Activated B cell treated with CpG ODN at 0.5 μM for 24 hours (primary cell): Measurements from ENCODE around the gene PCDH1. TPM values are rescaled to one million over a fixed set of nuclear protein-coding genes. Genes with fewer than 3 reads are reported as not detected.

Experiments used
- ATAC-seq: fragments of 200-7000 bp; cut with Tn5 transposase; one replicate; pipeline ENCODE4 v1.10.0; 2021; ENCODE audit warnings: low read depth, mild to moderate bottlenecking, moderate library complexity
- CTCF ChIA-PET: fragments of 350-600 bp; sonication (Branson Sonifier 250); formaldehyde crosslinking; loops from one replicate; lab custom pipeline; 2021; ENCODE audit warnings: antibody characterized with exemption; lab: Charles Lee
- POLR2A ChIA-PET: fragments of 350-600 bp; sonication (Branson Sonifier 250); formaldehyde crosslinking; loops from one replicate; lab custom pipeline; 2021; ENCODE audit warnings: antibody characterized with exemption; lab: Charles Lee
- DNase-seq: peaks from one replicate; pipeline ENCODE4 v3.0.0; 2022
- H3K27ac Mint-ChIP-seq: one replicate; pipeline ENCODE4 v1.8.0; 2020; ENCODE audit warnings: mixed read lengths
- H3K27me3 Mint-ChIP-seq: one replicate; pipeline ENCODE4 v1.8.0; 2021; ENCODE audit warnings: mixed read lengths
- H3K36me3 Mint-ChIP-seq: one replicate; pipeline ENCODE4 v1.8.0; 2021; ENCODE audit warnings: low read depth, mixed read lengths
- H3K4me1 Mint-ChIP-seq: one replicate; pipeline ENCODE4 v1.8.0; 2021; ENCODE audit warnings: mixed read lengths
- H3K4me3 Mint-ChIP-seq: one replicate; pipeline ENCODE4 v1.8.0; 2020; ENCODE audit warnings: mild to moderate bottlenecking, mixed read lengths
- H3K9me3 Mint-ChIP-seq: one replicate; pipeline ENCODE4 v1.8.0; 2020; ENCODE audit warnings: mixed read lengths
- intact Hi-C: fragments of 100-400 bp; cut with micrococcal nuclease; formaldehyde crosslinking; loops from one replicate; pipeline ENCODE4 v1.15.1; 2024
- total RNA-seq: library from RNA; stranded (reverse); gene quantifications from 2 replicates; pipeline ENCODE4 v1.2.3, GENCODE V29; 2022
- TF ChIP-seq, protein P1 (sequence below): fragments of 200-600 bp; IDR thresholded peaks from one replicate; pipeline ENCODE4 v1.8.0; 2022; ENCODE audit warnings: antibody characterized with exemption, mild to moderate bottlenecking

PCDH1 gene
- total RNA-seq, 1 donor from 2014 or later: not detected

DNA sequence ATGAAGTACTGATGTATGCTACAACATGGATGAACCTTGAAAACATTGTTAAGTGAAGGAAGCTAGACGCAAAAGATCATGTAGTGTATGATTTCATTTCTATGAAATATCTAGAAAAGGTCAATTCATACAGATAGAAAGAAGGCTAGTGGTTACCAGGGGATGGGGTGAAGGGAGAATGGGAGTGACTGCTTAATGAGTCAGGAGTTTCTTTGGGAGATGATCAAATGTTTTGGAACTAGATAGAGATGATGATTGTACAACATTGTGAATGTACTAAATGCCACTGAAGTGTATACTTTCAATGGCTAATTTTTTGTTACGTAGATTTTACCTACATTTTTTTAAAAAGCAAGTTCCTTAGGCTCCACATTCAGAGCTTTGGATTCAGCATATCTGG lies 30.6 kb upstream of the PCDH1 start:
- Mint-ChIP-seq H3K27ac (no peak overlapping the region), H3K9me3 (peaks cover 4% of the 10 kb centered on the region), H3K4me3 (no peak overlapping the region), H3K36me3 (no peaks in the 10 kb centered on the region), H3K4me1 (peaks cover 9% of the 10 kb centered on the region), H3K27me3 (peaks cover 11% of the 10 kb centered on the region)
- ATAC-seq (no peak), DNase-seq (no peak)
- TF ChIP-seq, protein P1, sequence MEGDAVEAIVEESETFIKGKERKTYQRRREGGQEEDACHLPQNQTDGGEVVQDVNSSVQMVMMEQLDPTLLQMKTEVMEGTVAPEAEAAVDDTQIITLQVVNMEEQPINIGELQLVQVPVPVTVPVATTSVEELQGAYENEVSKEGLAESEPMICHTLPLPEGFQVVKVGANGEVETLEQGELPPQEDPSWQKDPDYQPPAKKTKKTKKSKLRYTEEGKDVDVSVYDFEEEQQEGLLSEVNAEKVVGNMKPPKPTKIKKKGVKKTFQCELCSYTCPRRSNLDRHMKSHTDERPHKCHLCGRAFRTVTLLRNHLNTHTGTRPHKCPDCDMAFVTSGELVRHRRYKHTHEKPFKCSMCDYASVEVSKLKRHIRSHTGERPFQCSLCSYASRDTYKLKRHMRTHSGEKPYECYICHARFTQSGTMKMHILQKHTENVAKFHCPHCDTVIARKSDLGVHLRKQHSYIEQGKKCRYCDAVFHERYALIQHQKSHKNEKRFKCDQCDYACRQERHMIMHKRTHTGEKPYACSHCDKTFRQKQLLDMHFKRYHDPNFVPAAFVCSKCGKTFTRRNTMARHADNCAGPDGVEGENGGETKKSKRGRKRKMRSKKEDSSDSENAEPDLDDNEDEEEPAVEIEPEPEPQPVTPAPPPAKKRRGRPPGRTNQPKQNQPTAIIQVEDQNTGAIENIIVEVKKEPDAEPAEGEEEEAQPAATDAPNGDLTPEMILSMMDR: no peak
- intact Hi-C loops: no loop called here
- ChIA-PET POLR2A (no interaction called here), CTCF (no interaction called here)

DNA sequence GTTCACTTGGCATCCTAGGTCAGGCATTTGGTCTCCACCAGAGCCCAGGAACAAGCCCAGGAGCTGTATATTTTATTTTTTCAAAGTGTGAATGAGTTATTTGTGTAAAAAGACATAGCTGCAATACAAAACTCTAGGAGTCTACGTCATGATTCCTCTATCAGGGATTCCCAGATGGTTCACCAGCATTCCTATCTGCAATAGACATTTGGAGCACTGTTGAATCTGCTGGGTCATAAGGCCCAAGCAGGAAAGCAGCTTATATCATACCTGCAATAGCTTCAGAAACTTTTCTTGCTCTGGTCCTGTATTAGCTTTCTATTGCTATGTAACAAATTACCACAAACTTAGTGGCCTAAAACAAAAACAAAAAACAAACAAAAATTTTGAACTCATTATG lies 28.8 kb upstream of the PCDH1 start:
- DNase-seq: no peak
- intact Hi-C loops: no loop called here
- peaks cover 10% of the 10 kb centered on the region for H3K27me3 Mint-ChIP-seq
- H3K27ac Mint-ChIP-seq: no peak overlapping the region
- no peaks in the 10 kb centered on the region for H3K36me3 Mint-ChIP-seq
- no peaks in the 10 kb centered on the region for H3K4me1 Mint-ChIP-seq
- ChIA-PET CTCF (no interaction called here), POLR2A (no interaction called here)
- no peak overlapping the region for H3K4me3 Mint-ChIP-seq
- TF ChIP-seq, protein P1: no peak
- H3K9me3 Mint-ChIP-seq: peaks cover 4% of the 10 kb centered on the region
- no peak for ATAC-seq

DNA sequence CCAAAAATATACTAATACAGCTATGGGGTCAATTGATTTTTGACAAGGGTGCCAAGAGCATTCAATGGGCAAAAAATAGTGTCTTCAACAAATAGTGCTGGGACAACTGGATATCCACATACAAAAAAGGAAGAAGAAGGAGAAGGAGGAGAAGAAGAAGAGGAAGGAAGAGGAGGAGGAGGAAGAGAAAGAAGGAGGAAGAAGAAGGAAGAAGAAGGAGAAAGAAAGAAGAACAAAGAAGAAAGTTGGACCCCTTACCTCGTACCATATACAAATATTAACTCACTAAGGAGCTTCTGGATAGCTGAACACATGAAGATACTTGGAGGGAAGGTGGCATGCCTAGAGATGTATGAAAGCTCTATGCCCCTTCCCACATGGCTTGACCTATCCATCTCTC lies 28.3 kb upstream of the PCDH1 start:
- Mint-ChIP-seq H3K4me3 (no peak overlapping the region), H3K27ac (no peak overlapping the region), H3K4me1 (no peaks in the 10 kb centered on the region), H3K9me3 (peaks cover 4% of the 10 kb centered on the region), H3K36me3 (no peaks in the 10 kb centered on the region), H3K27me3 (peaks cover 13% of the 10 kb centered on the region)
- intact Hi-C loops: no loop called here
- TF ChIP-seq, protein P1: no peak
- ChIA-PET CTCF (no interaction called here), POLR2A (no interaction called here)
- ATAC-seq (no peak), DNase-seq (no peak)

DNA sequence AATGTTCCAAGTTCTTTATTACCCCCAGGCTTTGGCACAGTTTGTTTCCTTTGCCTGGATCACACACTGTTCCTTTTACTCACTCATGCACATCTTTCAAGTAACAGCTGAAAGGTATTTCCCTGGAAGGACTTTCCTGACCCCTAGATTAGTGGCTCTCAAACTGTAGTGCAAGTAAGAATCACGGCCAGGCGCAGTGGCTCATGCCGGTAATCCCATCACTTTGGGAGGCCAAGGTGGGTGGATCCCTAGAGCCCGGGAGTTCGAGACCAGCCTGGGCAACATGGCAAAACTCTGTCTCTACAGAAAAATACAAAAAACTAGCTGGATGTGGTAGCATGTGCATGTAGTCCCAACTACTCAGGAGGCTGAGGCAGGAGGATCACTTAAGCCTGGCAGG lies 26.3 kb upstream of the PCDH1 start:
- H3K9me3 Mint-ChIP-seq: peaks cover 4% of the 10 kb centered on the region
- DNase-seq: no peak
- TF ChIP-seq, protein P1: no peak
- POLR2A ChIA-PET: no interaction called here
- H3K27ac Mint-ChIP-seq: no peak overlapping the region
- CTCF ChIA-PET: interaction anchor here (1.5 kb wide), 1 partner anchor 26 kb away, joined by 5 read pairs; no protein-coding TSS in a partner anchor
- no peak overlapping the region for H3K4me3 Mint-ChIP-seq
- intact Hi-C loops: no loop called here
- no peak for ATAC-seq
- no peaks in the 10 kb centered on the region for H3K4me1 Mint-ChIP-seq
- peaks cover 8% of the 10 kb centered on the region for H3K27me3 Mint-ChIP-seq
- H3K36me3 Mint-ChIP-seq: no peaks in the 10 kb centered on the region

DNA sequence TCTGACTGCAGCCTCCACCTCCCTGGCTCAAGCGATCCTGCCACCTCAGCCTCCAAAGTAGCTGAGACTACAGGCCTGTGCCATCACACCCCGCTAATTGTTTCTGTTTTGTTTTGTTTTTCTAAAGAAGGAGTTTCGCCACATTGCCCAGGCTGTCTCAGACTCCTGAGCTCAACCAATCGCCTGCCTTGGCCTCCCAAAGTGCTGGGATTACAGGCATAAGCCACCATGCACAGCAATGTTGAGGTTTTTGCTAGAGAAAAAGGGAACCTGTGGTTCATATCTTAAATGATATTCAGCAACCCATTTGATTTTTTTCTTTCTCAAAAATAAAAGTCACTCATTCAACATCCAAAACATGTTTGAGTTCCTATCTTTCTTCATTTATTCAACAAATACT lies 25.1 kb upstream of the PCDH1 start:
- no peak overlapping the region for H3K27ac Mint-ChIP-seq
- H3K4me3 Mint-ChIP-seq: no peak overlapping the region
- intact Hi-C loops: no loop called here
- CTCF ChIA-PET: no interaction called here
- DNase-seq: no peak
- TF ChIP-seq, protein P1: no peak
- no peak for ATAC-seq
- no peaks in the 10 kb centered on the region for H3K36me3 Mint-ChIP-seq
- no peaks in the 10 kb centered on the region for H3K4me1 Mint-ChIP-seq
- H3K27me3 Mint-ChIP-seq: peaks cover 8% of the 10 kb centered on the region
- peaks cover 4% of the 10 kb centered on the region for H3K9me3 Mint-ChIP-seq
- POLR2A ChIA-PET: no interaction called here
